ENCODE data around the gene NFATC4.

DNA sequence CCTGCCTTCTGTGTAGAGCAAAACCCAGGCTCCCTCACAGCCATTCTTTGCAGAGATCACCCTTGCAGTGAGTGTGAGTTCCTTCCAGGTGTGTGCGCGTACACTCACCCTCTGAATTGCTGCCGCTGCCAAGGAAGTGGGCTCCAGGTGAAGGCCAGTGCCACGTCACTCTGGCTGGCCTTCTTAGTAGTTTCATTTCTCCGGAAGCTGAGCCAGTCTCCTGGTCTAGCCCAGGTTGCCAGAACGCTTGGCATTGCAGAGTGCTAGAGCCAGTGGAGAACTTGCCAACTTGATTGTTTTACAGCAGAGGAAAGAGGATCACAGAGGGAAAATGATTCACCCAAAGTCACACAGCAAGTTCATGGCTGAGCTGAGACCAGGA is 50.5 kb downstream of the NFATC4 start:
- TF ChIP-seq EZH2phosphoT487 (IDR thresholded peaks at IDR 0.05; ENCODE audit: insufficient read depth, low read depth), result no peak
- no peak for TF ChIP-seq EZH2 (IDR thresholded peaks at IDR 0.05; ENCODE audit: insufficient read depth, poor library complexity, severe bottlenecking)
